Measurements from ENCODE around the gene EMC6. TPM values are rescaled to one million over a fixed set of nuclear protein-coding genes. Genes with fewer than 3 reads are reported as not detected.

The EMC6 gene
- total and polyA plus RNA-seq, 9 donors: 16.8 to 47.1 (median 37.0) TPM

- Histone ChIP-seq H3K27ac (ENCODE audit: low read length) (peak overlapping the region; percentile 37), H3K9me3 (replicated peaks; ENCODE audit: control insufficient read depth, low read depth, low read length) (no peaks in the 10 kb centered on the region), H3K27me3 (ENCODE audit: control insufficient read depth, insufficient read depth, low read length) (no peaks in the 10 kb centered on the region), H3K36me3 (ENCODE audit: control insufficient read depth, insufficient read depth, low read length) (peaks cover 14% of the 10 kb centered on the region), H3K4me3 (ENCODE audit: low read length) (peak overlapping the region; percentile 56), H3K4me1 (ENCODE audit: control insufficient read depth, insufficient read depth, low read length) (peaks cover 14% of the 10 kb centered on the region)
- DNase-seq: no peak
- 16% methylated on average over 27 of the region's 38 CpGs for WGBS (ENCODE audit: insufficient coverage)
Measured at GRCh38 chr17:3635474-3636153, 33.0 kb upstream of the EMC6 start.

- no peaks in the 10 kb centered on the region for H3K27me3 ChIP-seq (ENCODE audit: control insufficient read depth, insufficient read depth, low read length)
- WGBS (ENCODE audit: insufficient coverage): 0% methylated on average over 68 of the region's 68 CpGs
- H3K4me3 ChIP-seq (ENCODE audit: low read length): peak within 1 kb of the TSS; percentile 56
- peak; percentile 99 for DNase-seq
- peak within 1 kb of the TSS; percentile 99 for H3K27ac ChIP-seq (ENCODE audit: low read length)
- no peaks in the 10 kb centered on the region for H3K9me3 ChIP-seq (replicated peaks; ENCODE audit: control insufficient read depth, low read depth, low read length)
- H3K4me1 ChIP-seq (ENCODE audit: control insufficient read depth, insufficient read depth, low read length): peaks cover 19% of the 10 kb centered on the region
- H3K36me3 ChIP-seq (ENCODE audit: control insufficient read depth, insufficient read depth, low read length): peaks cover 14% of the 10 kb centered on the region
Measured at GRCh38 chr17:3636154-3636907, 32.3 kb upstream of the EMC6 start, which contains the start of the genes CTNS and SHPK. CTNS (plus strand) TSS chr17:3636760; CDS start chr17:3640207, 3,447 bp downstream. SHPK (minus strand) TSS chr17:3636250; CDS start chr17:3636219, 31 bp downstream.

GRCh38 chr17:3636908-3637373 is 31.7 kb upstream of the EMC6 start:
- Histone ChIP-seq H3K27me3 (ENCODE audit: control insufficient read depth, insufficient read depth, low read length) (no peaks in the 10 kb centered on the region), H3K4me3 (ENCODE audit: low read length) (peak overlapping the region; percentile 56), H3K9me3 (replicated peaks; ENCODE audit: control insufficient read depth, low read depth, low read length) (no peaks in the 10 kb centered on the region), H3K36me3 (ENCODE audit: control insufficient read depth, insufficient read depth, low read length) (peaks cover 16% of the 10 kb centered on the region), H3K27ac (ENCODE audit: low read length) (peak overlapping the region; percentile 99), H3K4me1 (ENCODE audit: control insufficient read depth, insufficient read depth, low read length) (peaks cover 19% of the 10 kb centered on the region)
- no peak for DNase-seq
- WGBS (ENCODE audit: insufficient coverage): 0% methylated on average over 16 of the region's 31 CpGs

GRCh38 chr17:3639981-3640596 is 28.5 kb upstream of the EMC6 start:
- no peaks in the 10 kb centered on the region for H3K9me3 ChIP-seq (replicated peaks; ENCODE audit: control insufficient read depth, low read depth, low read length)
- DNase-seq: peak; percentile 62

GRCh38 chr17:3641014-3641413 is 27.6 kb upstream of the EMC6 start:
- Histone ChIP-seq H3K4me1 (ENCODE audit: control insufficient read depth, insufficient read depth, low read length) (peaks cover 12% of the 10 kb centered on the region), H3K27ac (ENCODE audit: low read length) (no peak overlapping the region), H3K36me3 (ENCODE audit: control insufficient read depth, insufficient read depth, low read length) (peaks cover 22% of the 10 kb centered on the region), H3K27me3 (ENCODE audit: control insufficient read depth, insufficient read depth, low read length) (no peaks in the 10 kb centered on the region), H3K9me3 (replicated peaks; ENCODE audit: control insufficient read depth, low read depth, low read length) (no peaks in the 10 kb centered on the region), H3K4me3 (ENCODE audit: low read length) (no peak overlapping the region)
- no CpG with 5 or more reads among the region's 3 CpGs for WGBS (ENCODE audit: insufficient coverage)
- DNase-seq: no peak

More at GRCh38 chr17:3639981-3640596, 28.5 kb upstream of the EMC6 start:
- Histone ChIP-seq H3K27ac (ENCODE audit: low read length) (peak overlapping the region; percentile 35), H3K36me3 (ENCODE audit: control insufficient read depth, insufficient read depth, low read length) (peaks cover 22% of the 10 kb centered on the region), H3K27me3 (ENCODE audit: control insufficient read depth, insufficient read depth, low read length) (no peaks in the 10 kb centered on the region), H3K4me1 (ENCODE audit: control insufficient read depth, insufficient read depth, low read length) (peaks cover 15% of the 10 kb centered on the region), H3K4me3 (ENCODE audit: low read length) (no peak overlapping the region)
- 24% methylated on average over 6 of the region's 7 CpGs for WGBS (ENCODE audit: insufficient coverage)

GRCh38 chr17:3641717-3642486 is 26.7 kb upstream of the EMC6 start:
- no peak for DNase-seq
- Histone ChIP-seq H3K36me3 (ENCODE audit: control insufficient read depth, insufficient read depth, low read length) (peaks cover 22% of the 10 kb centered on the region), H3K27ac (ENCODE audit: low read length) (no peak overlapping the region), H3K4me3 (ENCODE audit: low read length) (no peak overlapping the region), H3K4me1 (ENCODE audit: control insufficient read depth, insufficient read depth, low read length) (peaks cover 11% of the 10 kb centered on the region), H3K9me3 (replicated peaks; ENCODE audit: control insufficient read depth, low read depth, low read length) (no peaks in the 10 kb centered on the region), H3K27me3 (ENCODE audit: control insufficient read depth, insufficient read depth, low read length) (no peaks in the 10 kb centered on the region)
- 100% methylated on average over 1 of the region's 19 CpGs for WGBS (ENCODE audit: insufficient coverage)

GRCh38 chr17:3643889-3644349 is 24.7 kb upstream of the EMC6 start:
- Histone ChIP-seq H3K4me3 (ENCODE audit: low read length) (no peak overlapping the region), H3K27ac (ENCODE audit: low read length) (no peak overlapping the region), H3K4me1 (ENCODE audit: control insufficient read depth, insufficient read depth, low read length) (peaks cover 16% of the 10 kb centered on the region), H3K9me3 (replicated peaks; ENCODE audit: control insufficient read depth, low read depth, low read length) (no peaks in the 10 kb centered on the region), H3K36me3 (ENCODE audit: control insufficient read depth, insufficient read depth, low read length) (peaks cover 25% of the 10 kb centered on the region), H3K27me3 (ENCODE audit: control insufficient read depth, insufficient read depth, low read length) (no peaks in the 10 kb centered on the region)
- WGBS (ENCODE audit: insufficient coverage): 85% methylated on average over 4 of the region's 4 CpGs
- DNase-seq: no peak

GRCh38 chr17:3645310-3645709 is 23.3 kb upstream of the EMC6 start:
- Histone ChIP-seq H3K27me3 (ENCODE audit: control insufficient read depth, insufficient read depth, low read length) (no peaks in the 10 kb centered on the region), H3K4me1 (ENCODE audit: control insufficient read depth, insufficient read depth, low read length) (peaks cover 14% of the 10 kb centered on the region), H3K27ac (ENCODE audit: low read length) (no peak overlapping the region), H3K36me3 (ENCODE audit: control insufficient read depth, insufficient read depth, low read length) (peaks cover 31% of the 10 kb centered on the region), H3K4me3 (ENCODE audit: low read length) (no peak overlapping the region), H3K9me3 (replicated peaks; ENCODE audit: control insufficient read depth, low read depth, low read length) (no peaks in the 10 kb centered on the region)
- 57% methylated on average over 5 of the region's 5 CpGs for WGBS (ENCODE audit: insufficient coverage)
- DNase-seq: no peak

GRCh38 chr17:3647251-3647650 is 21.4 kb upstream of the EMC6 start:
- Histone ChIP-seq H3K27me3 (ENCODE audit: control insufficient read depth, insufficient read depth, low read length) (no peaks in the 10 kb centered on the region), H3K9me3 (replicated peaks; ENCODE audit: control insufficient read depth, low read depth, low read length) (no peaks in the 10 kb centered on the region), H3K4me1 (ENCODE audit: control insufficient read depth, insufficient read depth, low read length) (peaks cover 7% of the 10 kb centered on the region), H3K27ac (ENCODE audit: low read length) (no peak overlapping the region), H3K36me3 (ENCODE audit: control insufficient read depth, insufficient read depth, low read length) (peaks cover 28% of the 10 kb centered on the region), H3K4me3 (ENCODE audit: low read length) (no peak overlapping the region)
- DNase-seq: no peak
- WGBS (ENCODE audit: insufficient coverage): 69% methylated on average over 12 of the region's 12 CpGs

Data from muscle of leg (tissue), 11 donors.